SH-SY5Y (cell line): ENCODE data around the gene IGLL1.

Experiments used
- GATA2 ChIP-seq: IDR thresholded peaks from 2 replicates; pipeline ENCODE4 v1.6.1; 2011; ENCODE audit warnings: mild to moderate bottlenecking, low read depth, low read length
- GATA3 ChIP-seq: IDR thresholded peaks from 2 replicates; pipeline ENCODE4 v1.6.1; 2011; ENCODE audit warnings: low read depth, mild to moderate bottlenecking, low read length, moderate library complexity

DNA sequence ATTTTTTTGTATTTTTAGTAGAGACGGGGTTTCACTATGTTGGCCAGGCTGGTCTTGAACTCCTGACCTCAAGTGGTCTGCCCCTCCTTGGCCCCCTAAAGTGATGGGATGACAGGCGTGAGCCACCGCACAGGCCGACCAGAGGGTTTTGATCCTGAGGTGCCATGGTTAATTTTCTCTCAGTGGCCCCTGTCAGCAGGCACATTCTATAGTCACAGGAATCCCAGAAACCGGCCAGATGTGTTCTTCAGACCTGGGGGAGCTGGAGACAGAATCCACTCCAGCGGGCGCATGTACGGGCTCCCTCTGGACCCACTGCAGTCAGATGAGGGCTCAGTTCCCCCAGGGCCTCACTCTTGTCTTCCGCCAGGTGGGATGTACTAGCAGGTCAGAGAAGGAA lies 17.0 kb downstream of the IGLL1 start:
- TF ChIP-seq GATA3 = no peak
- TF ChIP-seq GATA2 = no peak
